A549 (cell line): Measurements from ENCODE around the gene TMEM184C.

Source experiments
- EP300 ChIP-seq, 2 experiments: fragments of >200 bp; sonication (Bioruptor Twin); formaldehyde crosslinking; IDR thresholded peaks; 2 replicates in 1 of 2; 3 replicates in 1 of 2; pipeline ENCODE4 v1.6.1; 2016 to 2017
- POLR2A ChIP-seq: IDR thresholded peaks from 2 replicates; pipeline ENCODE4 v1.6.1; 2012; ENCODE audit warnings: mild to moderate bottlenecking, low read length
- RAD21 ChIP-seq, 2 experiments: fragments of >200 bp in 1 of 2; sonication (Bioruptor Twin) in 1 of 2; formaldehyde crosslinking in 1 of 2; IDR thresholded peaks in 1 of 2; conservative IDR thresholded peaks in 1 of 2; 2 replicates in 1 of 2; 3 replicates in 1 of 2; pipeline ENCODE4 v1.6.1; 2012 to 2018; ENCODE audit warnings: inconsistent platforms in 1 of 2
- RARB ChIP-seq: fragments of 250-450 bp; sonication (Bioruptor Pico); IDR thresholded peaks from 2 replicates; pipeline ENCODE4 v1.8.0; 2021; ENCODE audit warnings: mild to moderate bottlenecking, moderate library complexity
- RCOR1 ChIP-seq: fragments of 150-350 bp; IDR thresholded peaks from 2 replicates; pipeline ENCODE4 v1.6.1; 2014; ENCODE audit warnings: antibody characterized with exemption, low read length, low read depth
- SREBF2 ChIP-seq: fragments of 450-650 bp; IDR thresholded peaks from 2 replicates; pipeline ENCODE4 v1.6.1; 2014; ENCODE audit warnings: mild to moderate bottlenecking, moderate library complexity
- TP53 ChIP-seq: fragments of 250-450 bp; sonication (Bioruptor Pico); IDR thresholded peaks from 2 replicates; pipeline ENCODE4 v1.5.0; 2021; ENCODE audit warnings: mild to moderate bottlenecking, moderate library complexity
- TF ChIP-seq, protein P1 (sequence below): fragments of >200 bp; sonication (Bioruptor Twin); formaldehyde crosslinking; IDR thresholded peaks from 2 replicates; pipeline ENCODE4 v1.6.1; 2016
- TF ChIP-seq, protein P2 (sequence below): fragments of >200 bp; sonication (Bioruptor Twin); formaldehyde crosslinking; IDR thresholded peaks from 3 replicates; pipeline ENCODE4 v1.5.1; 2016
- TF ChIP-seq, protein P3 (sequence below): fragments of 450-650 bp; IDR thresholded peaks from 2 replicates; pipeline ENCODE4 v1.6.1; 2014; ENCODE audit warnings: antibody characterized with exemption
- TF ChIP-seq, protein P4 (sequence below): IDR thresholded peaks from 2 replicates; pipeline ENCODE4 v1.6.1; 2012

- TF ChIP-seq, protein P1, sequence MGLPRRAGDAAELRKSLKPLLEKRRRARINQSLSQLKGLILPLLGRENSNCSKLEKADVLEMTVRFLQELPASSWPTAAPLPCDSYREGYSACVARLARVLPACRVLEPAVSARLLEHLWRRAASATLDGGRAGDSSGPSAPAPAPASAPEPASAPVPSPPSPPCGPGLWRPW: no peak
- TF ChIP-seq POLR2A (no peak), SREBF2 (no peak), TP53 (CRISPR knock-in tag) (no peak), RAD21 (conservative IDR thresholded peaks at IDR 0.05 in 1 of 2, IDR thresholded peaks at IDR 0.05 in 1 of 2) (no peak), RARB (CRISPR knock-in tag) (no peak), EP300 (IDR thresholded peaks at IDR 0.05) (no peak), RCOR1 (no peak)
- TF ChIP-seq, protein P2, sequence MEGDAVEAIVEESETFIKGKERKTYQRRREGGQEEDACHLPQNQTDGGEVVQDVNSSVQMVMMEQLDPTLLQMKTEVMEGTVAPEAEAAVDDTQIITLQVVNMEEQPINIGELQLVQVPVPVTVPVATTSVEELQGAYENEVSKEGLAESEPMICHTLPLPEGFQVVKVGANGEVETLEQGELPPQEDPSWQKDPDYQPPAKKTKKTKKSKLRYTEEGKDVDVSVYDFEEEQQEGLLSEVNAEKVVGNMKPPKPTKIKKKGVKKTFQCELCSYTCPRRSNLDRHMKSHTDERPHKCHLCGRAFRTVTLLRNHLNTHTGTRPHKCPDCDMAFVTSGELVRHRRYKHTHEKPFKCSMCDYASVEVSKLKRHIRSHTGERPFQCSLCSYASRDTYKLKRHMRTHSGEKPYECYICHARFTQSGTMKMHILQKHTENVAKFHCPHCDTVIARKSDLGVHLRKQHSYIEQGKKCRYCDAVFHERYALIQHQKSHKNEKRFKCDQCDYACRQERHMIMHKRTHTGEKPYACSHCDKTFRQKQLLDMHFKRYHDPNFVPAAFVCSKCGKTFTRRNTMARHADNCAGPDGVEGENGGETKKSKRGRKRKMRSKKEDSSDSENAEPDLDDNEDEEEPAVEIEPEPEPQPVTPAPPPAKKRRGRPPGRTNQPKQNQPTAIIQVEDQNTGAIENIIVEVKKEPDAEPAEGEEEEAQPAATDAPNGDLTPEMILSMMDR: no peak
- TF ChIP-seq, protein P3, sequence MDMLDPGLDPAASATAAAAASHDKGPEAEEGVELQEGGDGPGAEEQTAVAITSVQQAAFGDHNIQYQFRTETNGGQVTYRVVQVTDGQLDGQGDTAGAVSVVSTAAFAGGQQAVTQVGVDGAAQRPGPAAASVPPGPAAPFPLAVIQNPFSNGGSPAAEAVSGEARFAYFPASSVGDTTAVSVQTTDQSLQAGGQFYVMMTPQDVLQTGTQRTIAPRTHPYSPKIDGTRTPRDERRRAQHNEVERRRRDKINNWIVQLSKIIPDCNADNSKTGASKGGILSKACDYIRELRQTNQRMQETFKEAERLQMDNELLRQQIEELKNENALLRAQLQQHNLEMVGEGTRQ: no peak
- TF ChIP-seq, protein P4, sequence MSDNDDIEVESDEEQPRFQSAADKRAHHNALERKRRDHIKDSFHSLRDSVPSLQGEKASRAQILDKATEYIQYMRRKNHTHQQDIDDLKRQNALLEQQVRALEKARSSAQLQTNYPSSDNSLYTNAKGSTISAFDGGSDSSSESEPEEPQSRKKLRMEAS: no peak
These were observed 22.2 kb downstream of the TMEM184C start for GRCh38 chr4:147639388-147639787.
